Adrenal gland (tissue), 12 donors: Measurements from ENCODE around the gene CRYBG2. TPM values are rescaled to one million over a fixed set of nuclear protein-coding genes. Genes with fewer than 3 reads are reported as not detected.

Experiments
- DNase-seq, 7 donors: peaks; one replicate each; pipeline ENCODE4 v3.0.0-alpha.2; 2019 to 2020
- H3K27ac ChIP-seq, 5 donors: fragments of 200-600 bp; sonication (generic) in 4 of 5; 1 replicate in 3 of 5; 2 replicates in 2 of 5; pipeline versions ENCODE4 v1.5.1 to v1.8.0; 2016 to 2020; ENCODE audit warnings: mild to moderate bottlenecking in 1 of 5
- H3K27me3 ChIP-seq: fragments of 200-600 bp; 2 replicates; pipeline ENCODE4 v1.8.0; 2021
- H3K36me3 ChIP-seq, 2 donors: fragments of 200-600 bp; replicated peaks in 1 of 2; 1 replicate in 1 of 2; 2 replicates in 1 of 2; pipeline versions ENCODE4 v1.5.1 to v1.8.0; 2018 to 2022
- H3K4me1 ChIP-seq, 2 donors: fragments of 200-600 bp; replicated peaks in 1 of 2; 1 replicate in 1 of 2; 2 replicates in 1 of 2; pipeline versions ENCODE4 v1.5.1 to v1.8.0; 2018 to 2021
- H3K4me3 ChIP-seq, 4 donors: fragments of 200-600 bp; sonication (generic) in 3 of 4; one replicate each; pipeline ENCODE4 v1.5.1; 2016 to 2018
- H3K9me3 ChIP-seq, 3 donors: fragments of 200-600 bp; sonication (generic) in 1 of 3; replicated peaks in 1 of 3; 1 replicate in 2 of 3; 2 replicates in 1 of 3; pipeline versions ENCODE4 v1.5.1 to v1.8.0; 2016 to 2021
- POLR2A ChIP-seq, 2 donors: fragments of 450-650 bp; IDR thresholded peaks; one replicate each; pipeline ENCODE4 v1.6.1; 2017; ENCODE audit warnings: antibody characterized with exemption in 2 of 2, mild to moderate bottlenecking in 2 of 2, moderate library complexity in 1 of 2
- WGBS, 4 donors: extraction: QIAGEN DNeasy Blood & Tissue Kit in 2 of 4; methylation state at CpG; one replicate each; pipeline versions ENCODE4 v1.1.5 to v1.1.7; 2013 to 2017; 5-methylcytosine and 5-hydroxymethylcytosine counted together
- intact Hi-C, 2 donors: fragments of 100-400 bp; cut with DNase I; formaldehyde crosslinking; loops; one replicate each; pipeline versions ENCODE4 v1.14.1 to v1.15.0; 2022 to 2023
- polyA plus RNA-seq, 3 donors: library from polyadenylated mRNA; stranded (reverse); fragments of 200-250 nt in 2 of 3; fragments of 350-450 nt in 1 of 3; fragmentation: Illumina TruSeq in 1 of 3; extraction: RNeasy Lipid Tissue Mini Kit (QIAGEN cat#74804) in 1 of 3; gene quantifications; one replicate each; pipeline ENCODE4 v1.2.3, GENCODE V29; 2013 to 2014
- total RNA-seq, 9 donors: library from RNA; depleted of rRNA in 4 of 9; stranded (reverse); fragments of >200 nt in 4 of 9; fragments of 120-200 nt in 1 of 9; fragmentation: NEBNext Ultra II Directional in 1 of 9; extraction: Animal tissue kit (Norgen Biotek cat#: 25700) in 1 of 9; gene quantifications; one replicate each; pipeline versions ENCODE4 v1.1.0 to v1.2.4, GENCODE V29; 2013 to 2023
- TF ChIP-seq, protein P1 (sequence below), 6 experiments: fragments of 450-650 bp in 4 of 6; fragments of 200-600 bp in 2 of 6; sonication (generic) in 1 of 6; IDR thresholded peaks; 1 replicate in 5 of 6; 2 replicates in 1 of 6; pipeline versions ENCODE4 v1.5.1 to v1.8.0; 2016 to 2021; ENCODE audit warnings: antibody characterized with exemption in 6 of 6, mild to moderate bottlenecking in 2 of 6, moderate library complexity in 1 of 6
- donor health status: healthy with polysubstance abuse.
- donor health status: Bipolar disorder and iron deficiency.
- donor health status: DM: yes; HTN: yes; CAD: no.
- donor health status: DM: no; HTN: no; CAD: no.
- donor health status: DM: no; HTN: no; CAD: no.
- donor health status: DM: yes; HTN: yes; CAD: no.

CRYBG2 gene
- total and polyA plus RNA-seq, 12 donors, result 0.17 to 0.48 (median 0.20) TPM; not detected in 9

DNA sequence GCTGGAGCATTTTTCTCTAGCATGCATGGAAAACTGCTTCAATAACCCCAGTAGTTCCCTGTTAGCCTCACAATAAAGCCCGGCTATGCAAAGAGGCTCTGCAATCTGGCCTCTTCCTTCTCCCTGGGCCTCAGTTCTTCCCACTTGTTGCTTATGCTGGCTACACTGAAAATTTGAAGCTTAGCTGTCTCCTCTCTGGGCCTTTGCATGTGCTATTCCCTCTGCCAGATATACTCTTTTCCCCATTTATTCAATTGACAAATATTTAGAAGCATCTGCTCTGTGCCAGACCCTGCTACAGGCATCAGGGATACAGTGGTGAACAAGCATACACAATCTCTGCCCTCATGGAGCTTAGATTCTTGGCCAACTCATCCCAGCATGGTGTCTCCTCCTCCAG is 15.3 kb downstream of the CRYBG2 start:
- WGBS, 4 donors, result 74 to 82% (median 80%) methylated on average over 1 of the region's 1 CpG
- intact Hi-C loops, result no loop called here

DNA sequence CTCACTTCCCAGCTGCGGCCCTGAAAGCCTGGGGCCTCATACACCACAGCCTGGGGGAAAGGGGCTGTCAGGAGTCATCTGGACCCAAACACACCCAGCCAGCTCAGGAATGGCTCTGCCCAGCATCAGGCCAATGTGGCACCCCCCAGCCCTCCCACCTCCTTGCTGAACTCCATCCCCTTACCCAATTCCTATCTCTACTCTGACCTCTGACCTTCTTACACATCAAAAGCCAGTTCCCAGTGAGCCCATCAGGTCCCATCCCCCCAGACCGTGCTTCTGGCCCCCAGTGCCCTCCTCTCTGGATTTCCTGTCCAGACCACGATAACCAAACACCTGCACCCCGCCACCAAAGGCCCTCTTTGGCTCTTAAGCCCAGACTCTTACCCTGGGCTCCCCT is 16.3 kb downstream of the CRYBG2 start:
- Histone ChIP-seq H3K27me3 (peaks cover 15% of the 10 kb centered on the region), H3K27ac (no peak overlapping the region), H3K4me1 (peaks cover 0 to 13% of the 10 kb centered on the region in 2 donors), H3K36me3 (no peaks in the 10 kb centered on the region), H3K4me3 (no peak overlapping the region), H3K9me3 (no peaks in the 10 kb centered on the region)
- TF ChIP-seq POLR2A (IDR thresholded peaks at IDR 0.05), result no peak
- TF ChIP-seq, protein P1, sequence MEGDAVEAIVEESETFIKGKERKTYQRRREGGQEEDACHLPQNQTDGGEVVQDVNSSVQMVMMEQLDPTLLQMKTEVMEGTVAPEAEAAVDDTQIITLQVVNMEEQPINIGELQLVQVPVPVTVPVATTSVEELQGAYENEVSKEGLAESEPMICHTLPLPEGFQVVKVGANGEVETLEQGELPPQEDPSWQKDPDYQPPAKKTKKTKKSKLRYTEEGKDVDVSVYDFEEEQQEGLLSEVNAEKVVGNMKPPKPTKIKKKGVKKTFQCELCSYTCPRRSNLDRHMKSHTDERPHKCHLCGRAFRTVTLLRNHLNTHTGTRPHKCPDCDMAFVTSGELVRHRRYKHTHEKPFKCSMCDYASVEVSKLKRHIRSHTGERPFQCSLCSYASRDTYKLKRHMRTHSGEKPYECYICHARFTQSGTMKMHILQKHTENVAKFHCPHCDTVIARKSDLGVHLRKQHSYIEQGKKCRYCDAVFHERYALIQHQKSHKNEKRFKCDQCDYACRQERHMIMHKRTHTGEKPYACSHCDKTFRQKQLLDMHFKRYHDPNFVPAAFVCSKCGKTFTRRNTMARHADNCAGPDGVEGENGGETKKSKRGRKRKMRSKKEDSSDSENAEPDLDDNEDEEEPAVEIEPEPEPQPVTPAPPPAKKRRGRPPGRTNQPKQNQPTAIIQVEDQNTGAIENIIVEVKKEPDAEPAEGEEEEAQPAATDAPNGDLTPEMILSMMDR (IDR thresholded peaks at IDR 0.05), result no peak
- intact Hi-C loops, result no loop called here
- DNase-seq, result no peak
- 73 to 84% (median 78%) methylated on average over 4 of the region's 4 CpGs for WGBS, 4 donors

More for the DNA sequence above, 15.3 kb downstream of the CRYBG2 start:
- H3K4me3 ChIP-seq, result no peak overlapping the region
- TF ChIP-seq, protein P1 (IDR thresholded peaks at IDR 0.05), result no peak
- TF ChIP-seq POLR2A (IDR thresholded peaks at IDR 0.05), result no peak
- H3K9me3 ChIP-seq, result no peaks in the 10 kb centered on the region
- H3K27ac ChIP-seq, result no peak overlapping the region
- peaks cover 0 to 13% of the 10 kb centered on the region in 2 donors for H3K4me1 ChIP-seq
- H3K27me3 ChIP-seq, result peaks cover 11% of the 10 kb centered on the region
- H3K36me3 ChIP-seq, result no peaks in the 10 kb centered on the region
- DNase-seq, result no peak

DNA sequence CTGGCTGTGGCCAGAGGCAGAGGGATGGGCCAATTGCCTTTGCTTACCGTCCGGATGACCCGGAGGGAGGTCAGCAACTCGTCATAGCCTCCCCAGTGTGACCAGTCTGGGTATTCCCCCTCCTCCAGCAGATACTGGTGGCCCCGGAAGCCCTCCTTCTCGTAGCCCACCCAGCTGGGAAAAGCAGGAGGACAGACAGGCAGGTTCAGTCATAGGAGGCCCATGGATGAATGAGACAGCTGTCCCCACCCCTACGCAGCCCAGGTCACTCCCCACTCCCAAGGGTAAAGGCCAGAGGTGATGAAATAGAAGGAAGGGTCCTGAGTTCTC is 16.8 kb downstream of the CRYBG2 start:
- Histone ChIP-seq H3K4me3 (no peak overlapping the region), H3K9me3 (no peaks in the 10 kb centered on the region), H3K27ac (no peak overlapping the region), H3K27me3 (peaks cover 15% of the 10 kb centered on the region), H3K4me1 (peaks cover 0 to 13% of the 10 kb centered on the region in 2 donors), H3K36me3 (no peaks in the 10 kb centered on the region)
- WGBS, 4 donors, result 89 to 92% (median 92%) methylated on average over 5 to 7 of the region's 7 CpGs
- TF ChIP-seq, protein P1 (IDR thresholded peaks at IDR 0.05), result no peak
- TF ChIP-seq POLR2A (IDR thresholded peaks at IDR 0.05), result no peak
- intact Hi-C loops, result no loop called here
- no peak for DNase-seq

DNA sequence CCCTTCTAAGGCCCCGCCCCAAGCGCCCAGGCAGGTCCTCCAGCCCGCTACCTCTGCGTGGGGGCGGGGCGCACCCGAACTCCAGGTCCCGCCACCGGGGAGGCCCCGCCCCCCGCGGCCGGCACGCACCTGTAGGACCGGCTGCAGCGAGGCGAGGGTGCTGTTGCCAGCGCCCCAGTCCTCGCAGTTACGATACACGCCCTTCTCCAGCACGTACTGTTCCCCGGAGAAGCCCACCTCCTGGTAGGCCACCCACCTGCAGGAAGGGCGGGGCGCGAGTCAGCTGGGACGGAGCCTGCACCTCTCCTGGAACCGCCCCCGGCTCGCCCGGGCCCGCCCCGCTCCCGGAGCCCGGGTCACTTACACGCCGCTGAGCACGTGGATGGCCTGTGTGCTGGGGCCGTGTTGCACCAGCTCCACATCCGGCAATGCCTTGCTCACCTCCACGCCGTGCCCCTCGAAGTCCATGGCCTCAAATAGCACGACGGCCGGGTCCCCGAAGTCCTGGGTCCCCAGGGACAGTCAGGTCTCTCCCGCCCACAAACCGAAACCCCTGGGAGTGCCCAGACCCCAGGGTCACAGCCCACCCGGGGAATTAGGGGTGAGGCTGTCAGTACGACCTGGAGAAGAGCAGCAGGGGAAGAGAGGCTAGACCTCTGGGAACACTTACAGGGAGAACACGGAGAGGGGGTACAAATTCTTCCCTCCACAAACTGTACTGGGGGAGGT is 17.3 kb downstream of the CRYBG2 start:
- DNase-seq, result peak in 6 of 7 donors; percentile 46 to 75 (median 73)
- 11 to 83% (median 38%) methylated on average over 2 to 52 of the region's 52 CpGs for WGBS, 4 donors
- TF ChIP-seq, protein P1 (IDR thresholded peaks at IDR 0.05), result no peak
- TF ChIP-seq POLR2A (IDR thresholded peaks at IDR 0.05), result no peak
- Histone ChIP-seq H3K9me3 (no peaks in the 10 kb centered on the region), H3K27ac (no peak overlapping the region), H3K36me3 (no peaks in the 10 kb centered on the region), H3K27me3 (peaks cover 15% of the 10 kb centered on the region), H3K4me1 (peaks cover 0 to 13% of the 10 kb centered on the region in 2 donors), H3K4me3 (peak overlapping the region in 1 of 4 donors; percentile 54)
- intact Hi-C loops, result no loop called here
